T-helper 2 cell treated with Interferon-gamma antibody and Interleukin-4, amounts not matched to agents 5 μg/mL and 100 μg/mL, for 36 hours (primary cell): Measurements from ENCODE around the gene CALCOCO2.
"Not testable (repeated sequence)": the region's sequence is repeated elsewhere in the genome, so short reads cannot be mapped to it uniquely, and the experiment has no call there.

Experiments
- DNase-seq: peaks from one replicate; pipeline ENCODE4 v3.0.0; 2021; ENCODE audit warnings: low spot score
- H3K27ac Mint-ChIP-seq: one replicate; pipeline ENCODE4 v1.8.0; 2021; ENCODE audit warnings: mild to moderate bottlenecking, mixed read lengths
- H3K27me3 Mint-ChIP-seq: one replicate; pipeline ENCODE4 v1.8.0; 2021; ENCODE audit warnings: low read depth, mixed read lengths
- H3K36me3 Mint-ChIP-seq: one replicate; pipeline ENCODE4 v1.8.0; 2021; ENCODE audit warnings: low read depth, mixed read lengths
- H3K4me1 Mint-ChIP-seq: one replicate; pipeline ENCODE4 v1.8.0; 2021; ENCODE audit warnings: low read depth, mixed read lengths
- H3K4me3 Mint-ChIP-seq: one replicate; pipeline ENCODE4 v1.8.0; 2022; ENCODE audit warnings: mild to moderate bottlenecking, moderate library complexity, mixed read lengths
- H3K9me3 Mint-ChIP-seq: one replicate; pipeline ENCODE4 v1.8.0; 2021; ENCODE audit warnings: mixed read lengths

Gene CALCOCO2

GRCh38 chr17:48842746-48843145 is 11.9 kb downstream of the CALCOCO2 start:
- Mint-ChIP-seq H3K36me3 (peaks cover 49% of the 10 kb centered on the region), H3K4me3 (no peak overlapping the region)

GRCh38 chr17:48843187-48843900 is 12.5 kb downstream of the CALCOCO2 start:
- no peak overlapping the region for H3K27ac Mint-ChIP-seq
- peak overlapping the region; percentile 21 for H3K4me3 Mint-ChIP-seq
- H3K9me3 Mint-ChIP-seq: no peaks in the 10 kb centered on the region
- DNase-seq: no peak
- H3K4me1 Mint-ChIP-seq: peaks cover 31% of the 10 kb centered on the region
- H3K36me3 Mint-ChIP-seq: peaks cover 51% of the 10 kb centered on the region
- no peaks in the 10 kb centered on the region for H3K27me3 Mint-ChIP-seq

More at GRCh38 chr17:48842746-48843145, 11.9 kb downstream of the CALCOCO2 start:
- peaks cover 31% of the 10 kb centered on the region for H3K4me1 Mint-ChIP-seq
- no peaks in the 10 kb centered on the region for H3K27me3 Mint-ChIP-seq
- no peaks in the 10 kb centered on the region for H3K9me3 Mint-ChIP-seq
- no peak overlapping the region for H3K27ac Mint-ChIP-seq
- no peak for DNase-seq

GRCh38 chr17:48850792-48851323 is 20.0 kb downstream of the CALCOCO2 start:
- no peaks in the 10 kb centered on the region for H3K9me3 Mint-ChIP-seq
- H3K27ac Mint-ChIP-seq: peak overlapping the region; percentile 74
- no peaks in the 10 kb centered on the region for H3K27me3 Mint-ChIP-seq
- peak overlapping the region; percentile 39 for H3K4me3 Mint-ChIP-seq
- peaks cover 41% of the 10 kb centered on the region for H3K4me1 Mint-ChIP-seq
- peaks cover 60% of the 10 kb centered on the region for H3K36me3 Mint-ChIP-seq
- DNase-seq: no peak

GRCh38 chr17:48854774-48855476 is 24.1 kb downstream of the CALCOCO2 start:
- Mint-ChIP-seq H3K27ac (no peak overlapping the region), H3K4me1 (peaks cover 49% of the 10 kb centered on the region), H3K4me3 (no peak overlapping the region), H3K36me3 (peaks cover 55% of the 10 kb centered on the region), H3K27me3 (no peaks in the 10 kb centered on the region), H3K9me3 (no peaks in the 10 kb centered on the region)
- no peak for DNase-seq

GRCh38 chr17:48856122-48856821 is 25.4 kb downstream of the CALCOCO2 start:
- peaks cover 58% of the 10 kb centered on the region for H3K36me3 Mint-ChIP-seq
- H3K9me3 Mint-ChIP-seq: no peaks in the 10 kb centered on the region
- H3K27me3 Mint-ChIP-seq: no peaks in the 10 kb centered on the region
- peak overlapping the region; percentile 37 for H3K4me3 Mint-ChIP-seq
- no peak for DNase-seq
- H3K4me1 Mint-ChIP-seq: peaks cover 40% of the 10 kb centered on the region
- H3K27ac Mint-ChIP-seq: peak overlapping the region; percentile 66

- H3K27me3 Mint-ChIP-seq: no peaks in the 10 kb centered on the region
- no peak for DNase-seq
- peaks cover 57% of the 10 kb centered on the region for H3K36me3 Mint-ChIP-seq
- H3K4me3 Mint-ChIP-seq: no peak overlapping the region
- no peaks in the 10 kb centered on the region for H3K9me3 Mint-ChIP-seq
- peaks cover 23% of the 10 kb centered on the region for H3K4me1 Mint-ChIP-seq
- H3K27ac Mint-ChIP-seq: no peak overlapping the region
These were observed 29.2 kb downstream of the CALCOCO2 start for GRCh38 chr17:48860034-48860433.

- DNase-seq: no peak
- H3K4me3 Mint-ChIP-seq: no peak overlapping the region
- peaks cover 59% of the 10 kb centered on the region for H3K36me3 Mint-ChIP-seq
- H3K27me3 Mint-ChIP-seq: no peaks in the 10 kb centered on the region
- H3K9me3 Mint-ChIP-seq: no peaks in the 10 kb centered on the region
- H3K27ac Mint-ChIP-seq: no peak overlapping the region
- peaks cover 18% of the 10 kb centered on the region for H3K4me1 Mint-ChIP-seq
These were observed 29.6 kb downstream of the CALCOCO2 start for GRCh38 chr17:48860456-48860855.

GRCh38 chr17:48868916-48869500 is 38.2 kb downstream of the CALCOCO2 start:
- no peak overlapping the region for H3K4me3 Mint-ChIP-seq
- H3K27me3 Mint-ChIP-seq: no peaks in the 10 kb centered on the region
- H3K9me3 Mint-ChIP-seq: no peaks in the 10 kb centered on the region
- DNase-seq: no peak
- no peak overlapping the region for H3K27ac Mint-ChIP-seq
- peaks cover 6% of the 10 kb centered on the region for H3K4me1 Mint-ChIP-seq
- peaks cover 17% of the 10 kb centered on the region for H3K36me3 Mint-ChIP-seq

GRCh38 chr17:48869821-48870318 is 39.0 kb downstream of the CALCOCO2 start:
- H3K4me3 Mint-ChIP-seq: no peak overlapping the region
- peaks cover 7% of the 10 kb centered on the region for H3K4me1 Mint-ChIP-seq
- H3K9me3 Mint-ChIP-seq: no peaks in the 10 kb centered on the region
- peaks cover 11% of the 10 kb centered on the region for H3K36me3 Mint-ChIP-seq
- no peaks in the 10 kb centered on the region for H3K27me3 Mint-ChIP-seq
- DNase-seq: no peak
- H3K27ac Mint-ChIP-seq: no peak overlapping the region

- peaks cover 9% of the 10 kb centered on the region for H3K4me1 Mint-ChIP-seq
- no peaks in the 10 kb centered on the region for H3K27me3 Mint-ChIP-seq
- H3K4me3 Mint-ChIP-seq: no peak overlapping the region
- H3K36me3 Mint-ChIP-seq: peaks cover 4% of the 10 kb centered on the region
- DNase-seq: no peak
- H3K9me3 Mint-ChIP-seq: no peaks in the 10 kb centered on the region
- H3K27ac Mint-ChIP-seq: no peak overlapping the region
These were observed 40.3 kb downstream of the CALCOCO2 start for GRCh38 chr17:48871035-48871550.

- no peak for DNase-seq
- Mint-ChIP-seq H3K4me1 (peaks cover 9% of the 10 kb centered on the region), H3K27me3 (no peaks in the 10 kb centered on the region), H3K27ac (no peak overlapping the region), H3K9me3 (no peaks in the 10 kb centered on the region), H3K4me3 (no peak overlapping the region), H3K36me3 (no peaks in the 10 kb centered on the region)
These were observed 40.9 kb downstream of the CALCOCO2 start for GRCh38 chr17:48871551-48872351.

- H3K9me3 Mint-ChIP-seq, H3K27ac Mint-ChIP-seq, H3K27me3 Mint-ChIP-seq, DNase-seq, H3K36me3 Mint-ChIP-seq, H3K4me3 Mint-ChIP-seq: not testable (repeated sequence)
- peaks cover 11% of the 10 kb centered on the region for H3K4me1 Mint-ChIP-seq
These were observed 41.6 kb downstream of the CALCOCO2 start for GRCh38 chr17:48872409-48872808.

- Mint-ChIP-seq H3K9me3 (no peaks in the 10 kb centered on the region), H3K27me3 (no peaks in the 10 kb centered on the region), H3K27ac (no peak overlapping the region), H3K4me1 (peaks cover 11% of the 10 kb centered on the region), H3K36me3 (no peaks in the 10 kb centered on the region), H3K4me3 (no peak overlapping the region)
- no peak for DNase-seq
These were observed 42.4 kb downstream of the CALCOCO2 start for GRCh38 chr17:48873209-48873608.
